HEK293T (cell line): ENCODE measurements around the gene MTURN.

Experiments used
- BHLHE40 ChIP-seq: fragments of 450-650 bp; IDR thresholded peaks from 2 replicates; pipeline ENCODE4 v1.6.1; 2016; ENCODE audit warnings: mild to moderate bottlenecking, moderate library complexity, borderline replicate concordance
- ELF4 ChIP-seq: fragments of 450-650 bp; IDR thresholded peaks from 2 replicates; pipeline ENCODE4 v1.6.1; 2017; ENCODE audit warnings: antibody characterized with exemption
- FOXA1 ChIP-seq: fragments of 450-650 bp; IDR thresholded peaks from 2 replicates; pipeline ENCODE4 v1.6.1; 2016; ENCODE audit warnings: mild to moderate bottlenecking
- FOXK2 ChIP-seq: fragments of 450-650 bp; IDR thresholded peaks from 2 replicates; pipeline ENCODE4 v1.6.1; 2016; ENCODE audit warnings: mild to moderate bottlenecking
- FOXM1 ChIP-seq: fragments of 450-650 bp; IDR thresholded peaks from 2 replicates; pipeline ENCODE4 v1.6.1; 2017; ENCODE audit warnings: mild to moderate bottlenecking, borderline replicate concordance
- LEF1 ChIP-seq: fragments of 450-650 bp; IDR thresholded peaks from 2 replicates; pipeline ENCODE4 v1.6.1; 2017; ENCODE audit warnings: mild to moderate bottlenecking, borderline replicate concordance
- NFRKB ChIP-seq: fragments of 450-650 bp; IDR thresholded peaks from 2 replicates; pipeline ENCODE4 v1.6.1; 2016; ENCODE audit warnings: mild to moderate bottlenecking, moderate library complexity
- SP1 ChIP-seq: fragments of 450-650 bp; IDR thresholded peaks from 2 replicates; pipeline ENCODE4 v1.6.1; 2017
- SUZ12 ChIP-seq: fragments of 450-650 bp; IDR thresholded peaks from 2 replicates; pipeline ENCODE4 v1.6.1; 2016; ENCODE audit warnings: mild to moderate bottlenecking
- TARDBP ChIP-seq: fragments of 450-650 bp; IDR thresholded peaks from 2 replicates; pipeline ENCODE4 v1.6.1; 2016
- ZNF384 ChIP-seq: fragments of 450-650 bp; IDR thresholded peaks from 2 replicates; pipeline ENCODE4 v1.6.1; 2016

DNA sequence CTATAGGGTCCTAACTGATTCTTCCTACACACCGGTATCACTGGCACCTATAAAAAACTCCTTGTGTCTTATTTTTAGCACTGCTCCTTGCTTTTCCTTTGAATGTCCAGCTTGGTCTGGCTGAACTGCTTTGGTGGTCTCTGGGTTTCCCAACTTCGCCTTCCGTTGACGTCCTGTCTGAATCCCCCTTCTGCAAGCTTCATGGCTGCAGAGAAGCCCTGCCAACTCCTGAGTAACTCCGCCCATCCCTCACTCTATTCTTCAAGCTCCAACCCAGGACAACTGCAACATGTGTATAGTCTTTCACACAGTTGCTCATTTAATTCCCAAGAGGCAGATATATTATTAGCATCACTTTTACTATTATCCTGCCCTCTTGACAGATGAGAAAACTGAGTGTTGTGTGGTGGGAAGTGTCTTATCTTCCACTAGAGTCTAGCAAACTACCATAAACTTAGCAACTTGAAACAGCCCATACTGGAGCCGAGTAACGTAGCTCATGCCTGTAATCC lies 40.9 kb downstream of the MTURN start:
- TF ChIP-seq TARDBP (no peak), BHLHE40 (no peak), SP1 (no peak), NFRKB (no peak), FOXA1 (no peak), LEF1 (no peak), SUZ12 (no peak), FOXM1 (no peak), ZNF384 (no peak), FOXK2 (no peak), ELF4 (no peak)
